NK-92 treated with Interleukin-12 subunit alpha and Interleukin-12 subunit beta, amount 100 ng/mL, for 24 hours (cell line): ENCODE results near the gene TP73.

Experiments
- DNase-seq: peaks from one replicate; lab custom pipeline; 2025; lab: John Stamatoyannopoulos, UW

Gene TP73

GRCh38 chr1:3689138-3689750 lies 36.9 kb downstream of the TP73 start:
- DNase-seq, result no peak

- no peak for DNase-seq
Observed at GRCh38 chr1:3690282-3691065, 38.2 kb downstream of the TP73 start.

GRCh38 chr1:3691421-3692204 lies 39.3 kb downstream of the TP73 start:
- DNase-seq, result no peak

GRCh38 chr1:3692598-3692997 lies 40.3 kb downstream of the TP73 start:
- no peak for DNase-seq

GRCh38 chr1:3693321-3693720 lies 41.0 kb downstream of the TP73 start:
- no peak for DNase-seq

- DNase-seq, result no peak
Observed at GRCh38 chr1:3695326-3696217, 43.3 kb downstream of the TP73 start.

GRCh38 chr1:3696689-3697088 lies 44.4 kb downstream of the TP73 start:
- DNase-seq, result no peak

GRCh38 chr1:3697104-3697503 lies 44.8 kb downstream of the TP73 start:
- DNase-seq, result no peak

GRCh38 chr1:3697810-3698209 lies 45.5 kb downstream of the TP73 start:
- DNase-seq, result no peak

- no peak for DNase-seq
Observed at GRCh38 chr1:3698660-3699408, 46.5 kb downstream of the TP73 start.

GRCh38 chr1:3699596-3699995 lies 47.3 kb downstream of the TP73 start:
- DNase-seq, result no peak

- DNase-seq, result no peak
Observed at GRCh38 chr1:3700631-3701030, 48.3 kb downstream of the TP73 start.

GRCh38 chr1:3702528-3702927 lies 50.2 kb downstream of the TP73 start:
- DNase-seq, result no peak

- DNase-seq, result no peak
Observed at GRCh38 chr1:3702990-3703728, 50.8 kb downstream of the TP73 start.

- DNase-seq, result no peak
Observed at GRCh38 chr1:3703786-3704371, 51.6 kb downstream of the TP73 start.

- DNase-seq, result no peak
Observed at GRCh38 chr1:3705341-3705950, 53.1 kb downstream of the TP73 start.

- no peak for DNase-seq
Observed at GRCh38 chr1:3706651-3707297, 54.5 kb downstream of the TP73 start.

- DNase-seq, result no peak
Observed at GRCh38 chr1:3707298-3707938, 55.1 kb downstream of the TP73 start.

GRCh38 chr1:3707939-3708328 lies 55.6 kb downstream of the TP73 start:
- no peak for DNase-seq
